MM.1S (cell line): Measurements from ENCODE around the gene RPP21.

Experiments used
- DNase-seq: peaks from one replicate; pipeline ENCODE4 v3.0.0-alpha.2; 2015
- H2AFZ ChIP-seq: fragments of 300-600 bp; sonication (generic); 2 replicates; pipeline ENCODE4 v1.6.0; 2016; ENCODE audit warnings: antibody characterized with exemption, low read length
- H3F3A ChIP-seq: fragments of 300-600 bp; sonication (generic); 2 replicates; pipeline ENCODE4 v1.6.1; 2016; ENCODE audit warnings: mild to moderate bottlenecking, antibody characterized with exemption, low read length, moderate library complexity, mixed read lengths; ENCODE audit not compliant: insufficient read depth
- H3K27ac ChIP-seq: fragments of 300-600 bp; sonication (generic); 2 replicates; pipeline ENCODE4 v1.5.1; 2016; ENCODE audit warnings: mild to moderate bottlenecking, low read length
- H3K27me3 ChIP-seq: fragments of 300-600 bp; sonication (generic); replicated peaks from 2 replicates; pipeline ENCODE4 v1.6.0; 2016; ENCODE audit warnings: low read length; ENCODE audit not compliant: insufficient read depth
- H3K36me3 ChIP-seq: fragments of 300-600 bp; sonication (generic); replicated peaks from 2 replicates; pipeline ENCODE4 v1.6.1; 2016; ENCODE audit warnings: mild to moderate bottlenecking, low read length, mixed read lengths; ENCODE audit not compliant: insufficient read depth
- H3K4me1 ChIP-seq: fragments of 300-600 bp; sonication (generic); 2 replicates; pipeline ENCODE4 v1.6.1; 2016; ENCODE audit warnings: low read length, mixed read lengths
- H3K4me2 ChIP-seq: fragments of 300-600 bp; sonication (generic); 2 replicates; pipeline ENCODE4 v1.6.0; 2016; ENCODE audit warnings: low read depth, low read length
- H3K4me3 ChIP-seq: fragments of 300-600 bp; sonication (generic); 2 replicates; pipeline ENCODE4 v1.5.1; 2016; ENCODE audit warnings: low read length, mixed read lengths
- H3K79me2 ChIP-seq: fragments of 300-600 bp; sonication (generic); 2 replicates; pipeline ENCODE4 v1.6.1; 2016; ENCODE audit warnings: mixed run types, low read length, mixed read lengths
- H3K9ac ChIP-seq: fragments of 300-600 bp; sonication (generic); 2 replicates; pipeline ENCODE4 v1.6.1; 2016; ENCODE audit warnings: low read length, mixed read lengths
- H3K9me2 ChIP-seq: fragments of 300-600 bp; sonication (generic); replicated peaks from 2 replicates; pipeline ENCODE4 v1.6.1; 2016; ENCODE audit warnings: mild to moderate bottlenecking, low read length, mixed read lengths; ENCODE audit not compliant: insufficient read depth
- H3K9me3 ChIP-seq: fragments of 300-600 bp; sonication (generic); replicated peaks from 2 replicates; pipeline ENCODE4 v1.6.1; 2016; ENCODE audit warnings: mild to moderate bottlenecking, low read length, mixed read lengths; ENCODE audit not compliant: insufficient read depth
- H4K20me1 ChIP-seq: fragments of 300-600 bp; sonication (generic); 2 replicates; pipeline ENCODE4 v1.6.1; 2016; ENCODE audit warnings: mild to moderate bottlenecking, low read length, moderate library complexity, mixed read lengths; ENCODE audit not compliant: insufficient read depth
- EZH2 ChIP-seq: fragments of 300-600 bp; sonication (generic); optimal IDR thresholded peaks from 2 replicates; pipeline ENCODE3; 2017; ENCODE audit warnings: low read depth, mild to moderate bottlenecking, antibody characterized with exemption, low read length, mixed read lengths
- EZH2phosphoT487 ChIP-seq: fragments of 300-600 bp; sonication (generic); IDR thresholded peaks from 2 replicates; pipeline ENCODE4 v1.6.1; 2018; ENCODE audit warnings: antibody characterized with exemption, low read length
- TF ChIP-seq, protein P1 (sequence below): fragments of 300-600 bp; sonication (generic); IDR thresholded peaks from 2 replicates; pipeline ENCODE4 v1.5.1; 2016; ENCODE audit warnings: antibody characterized with exemption, low read length, mixed read lengths

RPP21 gene

DNA sequence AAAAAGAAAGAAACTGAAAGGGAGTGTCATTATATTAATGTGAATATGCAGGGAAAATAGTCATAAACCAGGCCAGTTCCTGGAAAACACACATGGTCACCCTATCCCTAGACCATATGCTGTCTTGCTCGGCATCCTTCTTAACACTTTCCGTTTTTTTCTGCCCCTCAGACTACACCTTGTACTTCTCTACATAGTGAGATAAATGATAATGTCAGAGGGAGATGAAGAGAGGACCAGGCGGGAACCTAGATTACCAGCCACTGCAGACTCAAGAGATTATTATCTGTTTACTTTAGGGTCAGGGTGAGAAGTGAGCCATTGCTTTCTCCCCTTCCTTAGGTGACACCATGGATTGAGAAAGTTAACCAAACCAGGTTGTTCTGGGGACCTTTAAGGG is 3.7 kb upstream of the RPP21 start:
- no peaks in the 10 kb centered on the region for H3K9me3 ChIP-seq
- H3K79me2 ChIP-seq: peaks cover 7% of the 10 kb centered on the region; the same call in 1 of the 2 replicates
- H3K4me1 ChIP-seq: peaks cover 7% of the 10 kb centered on the region; the same call in 1 of the 2 replicates
- H3K27ac ChIP-seq: no peak overlapping the region
- no peaks in the 10 kb centered on the region for H3F3A ChIP-seq
- no peak overlapping the region for H3K9ac ChIP-seq
- H2AFZ ChIP-seq: no peak overlapping the region
- H3K27me3 ChIP-seq: no peaks in the 10 kb centered on the region
- no peaks in the 10 kb centered on the region for H3K9me2 ChIP-seq
- no peak overlapping the region for H3K4me3 ChIP-seq
- no peaks in the 10 kb centered on the region for H4K20me1 ChIP-seq
- no peak for DNase-seq
- H3K4me2 ChIP-seq: no peak overlapping the region
- H3K36me3 ChIP-seq: no peaks in the 10 kb centered on the region
- TF ChIP-seq EZH2 (no peak), EZH2phosphoT487 (no peak)
- TF ChIP-seq, protein P1, sequence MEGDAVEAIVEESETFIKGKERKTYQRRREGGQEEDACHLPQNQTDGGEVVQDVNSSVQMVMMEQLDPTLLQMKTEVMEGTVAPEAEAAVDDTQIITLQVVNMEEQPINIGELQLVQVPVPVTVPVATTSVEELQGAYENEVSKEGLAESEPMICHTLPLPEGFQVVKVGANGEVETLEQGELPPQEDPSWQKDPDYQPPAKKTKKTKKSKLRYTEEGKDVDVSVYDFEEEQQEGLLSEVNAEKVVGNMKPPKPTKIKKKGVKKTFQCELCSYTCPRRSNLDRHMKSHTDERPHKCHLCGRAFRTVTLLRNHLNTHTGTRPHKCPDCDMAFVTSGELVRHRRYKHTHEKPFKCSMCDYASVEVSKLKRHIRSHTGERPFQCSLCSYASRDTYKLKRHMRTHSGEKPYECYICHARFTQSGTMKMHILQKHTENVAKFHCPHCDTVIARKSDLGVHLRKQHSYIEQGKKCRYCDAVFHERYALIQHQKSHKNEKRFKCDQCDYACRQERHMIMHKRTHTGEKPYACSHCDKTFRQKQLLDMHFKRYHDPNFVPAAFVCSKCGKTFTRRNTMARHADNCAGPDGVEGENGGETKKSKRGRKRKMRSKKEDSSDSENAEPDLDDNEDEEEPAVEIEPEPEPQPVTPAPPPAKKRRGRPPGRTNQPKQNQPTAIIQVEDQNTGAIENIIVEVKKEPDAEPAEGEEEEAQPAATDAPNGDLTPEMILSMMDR: no peak

DNA sequence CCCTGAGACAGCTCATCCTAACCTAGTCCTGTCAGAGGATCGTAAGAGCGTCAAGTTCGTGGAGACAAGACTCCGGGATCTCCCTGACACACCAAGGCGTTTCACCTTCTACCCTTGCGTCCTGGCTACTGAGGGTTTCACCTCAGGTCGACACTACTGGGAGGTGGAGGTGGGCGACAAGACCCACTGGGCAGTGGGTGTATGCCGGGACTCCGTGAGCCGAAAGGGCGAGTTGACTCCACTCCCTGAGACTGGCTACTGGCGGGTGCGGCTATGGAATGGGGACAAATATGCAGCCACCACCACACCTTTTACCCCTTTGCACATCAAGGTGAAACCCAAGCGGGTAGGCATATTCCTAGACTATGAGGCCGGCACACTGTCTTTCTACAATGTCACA is 3.2 kb upstream of the RPP21 start:
- no peak overlapping the region for H3K27ac ChIP-seq
- no peaks in the 10 kb centered on the region for H3K36me3 ChIP-seq
- TF ChIP-seq, protein P1: no peak
- no peak for TF ChIP-seq EZH2phosphoT487
- TF ChIP-seq EZH2: no peak
- no peak overlapping the region for H3K9ac ChIP-seq
- no peak overlapping the region for H3K4me2 ChIP-seq
- H3K9me3 ChIP-seq: no peaks in the 10 kb centered on the region
- H3K9me2 ChIP-seq: no peaks in the 10 kb centered on the region
- H3K27me3 ChIP-seq: no peaks in the 10 kb centered on the region
- H3K79me2 ChIP-seq: peaks cover 9% of the 10 kb centered on the region; the same call in 1 of the 2 replicates
- no peak for DNase-seq
- H3K4me1 ChIP-seq: peaks cover 7% of the 10 kb centered on the region; the same call in 1 of the 2 replicates
- H2AFZ ChIP-seq: no peak overlapping the region
- H3K4me3 ChIP-seq: no peak overlapping the region
- H3F3A ChIP-seq: no peaks in the 10 kb centered on the region
- H4K20me1 ChIP-seq: no peaks in the 10 kb centered on the region

DNA sequence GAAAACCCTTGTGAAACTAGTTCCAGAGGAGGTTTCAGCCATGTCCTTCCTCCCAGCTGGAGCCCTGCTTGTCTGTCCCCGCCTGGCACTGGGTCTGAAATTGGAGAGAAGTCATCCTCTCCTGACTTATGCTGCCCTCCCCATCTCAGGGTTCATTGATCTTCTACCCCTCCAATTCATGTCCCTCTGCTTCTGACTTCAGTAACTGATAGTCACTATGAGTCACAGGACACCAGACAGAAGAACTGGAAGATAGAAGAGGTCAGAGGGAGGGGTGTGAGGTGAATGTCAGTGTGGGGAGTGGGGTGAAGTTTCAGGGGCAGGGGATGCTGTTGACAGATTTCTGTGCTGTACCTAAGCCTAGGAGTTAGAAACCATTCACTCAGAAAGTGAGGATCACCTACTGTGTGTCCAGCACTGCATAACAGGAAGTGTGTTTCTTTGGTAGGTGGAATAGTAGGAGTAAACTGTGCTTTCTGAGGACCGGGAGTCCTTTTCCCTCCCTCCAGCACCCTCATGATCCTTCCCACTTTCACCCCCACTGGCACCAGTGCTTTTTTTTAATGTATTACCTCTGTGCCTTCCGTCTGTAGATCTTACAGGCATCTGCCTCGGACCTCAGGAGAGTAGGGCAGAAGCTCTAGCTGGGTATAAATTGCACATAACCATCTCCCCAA is 627 bp upstream of the RPP21 start:
- peaks cover 9% of the 10 kb centered on the region; the same call in 1 of the 2 replicates for H3K79me2 ChIP-seq
- peak overlapping the region; percentile 98; the same call in 1 of the 2 replicates for H3K4me3 ChIP-seq
- peak overlapping the region; percentile 80 for H2AFZ ChIP-seq
- no peak overlapping the region; the same call in 1 of the 2 replicates for H3K9ac ChIP-seq
- no peaks in the 10 kb centered on the region for H3F3A ChIP-seq
- H3K4me2 ChIP-seq: peak overlapping the region; percentile 67
- no peak overlapping the region for H3K27ac ChIP-seq
- no peaks in the 10 kb centered on the region for H4K20me1 ChIP-seq
- no peak for TF ChIP-seq EZH2phosphoT487
- no peak for TF ChIP-seq EZH2
- TF ChIP-seq, protein P1: no peak
- H3K36me3 ChIP-seq: no peaks in the 10 kb centered on the region
- H3K27me3 ChIP-seq: no peaks in the 10 kb centered on the region
- no peak for DNase-seq
- H3K9me2 ChIP-seq: no peaks in the 10 kb centered on the region
- peaks cover 12% of the 10 kb centered on the region; the same call in 1 of the 2 replicates for H3K4me1 ChIP-seq
- no peaks in the 10 kb centered on the region for H3K9me3 ChIP-seq
